Forelimb muscle (tissue), 1 donor: ENCODE measurements around the gene TMC8. TPM values are rescaled to one million over a fixed set of nuclear protein-coding genes. Genes with fewer than 3 reads are reported as not detected.
A peak's percentile ranks its signal among the peaks of the same experiment; 100 is the strongest.

Source experiments
- DNase-seq: peaks from one replicate; pipeline ENCODE4 v3.0.0-alpha.2; 2013; ENCODE audit warnings: low read depth
- polyA plus RNA-seq: library from polyadenylated mRNA; unstranded; fragments of 120-200 nt; gene quantifications from one replicate; pipeline ENCODE4 v1.2.1, GENCODE V29; 2013; ENCODE audit not compliant: insufficient read length

TMC8 gene
- polyA plus RNA-seq, 1 donor, result 3.3 TPM

DNA sequence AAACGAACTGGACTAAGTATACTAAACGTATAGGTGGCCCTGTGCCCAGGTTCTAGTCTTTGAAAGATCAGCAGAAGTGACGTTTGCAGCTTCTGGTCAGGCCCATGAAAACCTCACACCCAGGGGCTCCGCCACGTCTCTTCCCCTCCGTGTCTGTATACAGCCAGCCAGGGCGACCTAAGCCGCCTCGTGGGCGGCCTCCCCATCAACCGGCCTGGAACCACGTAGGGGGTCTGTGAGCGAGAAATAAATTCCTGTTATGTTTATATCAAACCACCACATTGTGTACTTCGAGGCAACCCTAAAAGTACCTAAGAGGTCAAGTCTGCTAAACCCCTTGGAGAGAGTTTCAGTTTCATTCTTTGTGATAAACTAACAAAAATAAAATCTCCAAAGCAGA is 49.5 kb downstream of the TMC8 start:
- no peak for DNase-seq

DNA sequence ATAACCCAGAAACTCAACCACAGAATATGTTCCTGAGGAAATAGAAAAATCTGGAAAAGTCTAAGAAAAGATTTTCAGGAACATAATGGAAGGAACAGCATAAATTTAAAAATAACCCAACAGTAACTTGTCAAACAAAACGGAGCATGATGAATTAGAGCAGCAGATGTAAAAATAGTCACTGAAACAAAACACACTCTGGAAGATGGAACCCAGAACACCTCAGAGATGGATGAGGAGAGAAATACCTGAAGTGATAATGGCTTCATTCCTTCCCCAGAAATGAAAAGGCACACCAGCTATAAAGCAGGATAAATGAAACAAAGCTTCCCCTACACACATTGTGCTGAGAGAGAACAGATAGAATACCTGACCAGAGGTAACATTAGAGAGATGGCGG is 49.9 kb downstream of the TMC8 start:
- DNase-seq, result no peak

DNA sequence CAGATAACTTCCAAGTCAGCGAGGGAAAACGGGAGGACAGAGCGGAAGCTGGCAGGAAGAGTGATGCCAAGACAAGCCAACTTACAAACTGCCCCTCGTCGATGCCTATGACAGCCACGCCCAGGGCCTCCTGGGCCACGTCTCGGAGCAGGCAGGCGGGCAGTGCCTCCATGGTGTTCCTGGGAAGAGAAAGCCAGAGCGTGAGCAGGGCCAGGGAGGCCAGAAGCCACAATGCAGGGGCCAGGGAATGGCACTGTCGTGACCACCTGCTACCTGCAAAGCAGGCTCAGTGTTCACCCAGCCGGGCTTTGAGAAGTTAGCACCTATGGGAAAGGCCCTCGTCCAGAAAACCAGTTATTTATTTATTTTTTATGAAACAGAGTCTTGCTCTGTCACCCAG is 51.9 kb downstream of the TMC8 start:
- DNase-seq, result no peak

DNA sequence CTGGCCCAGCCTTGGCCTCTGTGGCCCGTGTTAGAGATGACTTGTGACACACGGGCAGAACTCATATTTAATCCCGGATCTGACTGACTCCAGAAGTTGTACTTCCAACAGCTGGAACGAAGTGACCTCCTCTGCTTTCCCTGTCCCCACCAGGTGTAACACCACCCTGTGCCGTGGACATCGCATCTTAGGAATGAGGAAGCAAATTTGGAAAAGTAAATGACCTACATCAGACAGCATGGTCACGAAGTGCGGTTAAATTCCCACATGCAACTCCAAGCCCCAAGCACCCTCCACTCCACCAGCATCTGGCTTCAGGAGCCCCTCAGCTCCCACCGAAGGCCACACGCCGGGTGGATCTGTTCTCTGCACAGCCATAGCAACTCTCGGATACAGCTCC is 53.3 kb downstream of the TMC8 start:
- DNase-seq, result no peak

DNA sequence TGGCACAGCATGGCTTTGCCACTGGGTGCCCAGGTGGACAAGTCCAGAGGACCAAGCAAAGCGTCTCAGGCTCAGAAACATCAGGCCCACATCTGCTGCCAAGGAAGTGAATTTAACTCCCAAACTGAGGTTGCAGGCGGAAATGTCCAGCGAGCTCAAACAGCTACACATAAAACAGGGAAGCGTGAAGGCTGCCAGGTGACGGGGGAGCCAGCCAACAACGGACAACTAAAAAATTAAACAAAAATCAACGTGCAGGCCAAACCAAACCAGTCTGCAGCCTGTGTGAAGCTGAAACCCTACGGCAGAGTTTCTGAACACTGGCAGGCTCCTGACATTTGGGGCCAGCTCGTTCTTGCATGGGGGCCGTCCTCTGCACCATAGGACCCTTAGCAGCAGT is 53.8 kb downstream of the TMC8 start:
- DNase-seq, result no peak

DNA sequence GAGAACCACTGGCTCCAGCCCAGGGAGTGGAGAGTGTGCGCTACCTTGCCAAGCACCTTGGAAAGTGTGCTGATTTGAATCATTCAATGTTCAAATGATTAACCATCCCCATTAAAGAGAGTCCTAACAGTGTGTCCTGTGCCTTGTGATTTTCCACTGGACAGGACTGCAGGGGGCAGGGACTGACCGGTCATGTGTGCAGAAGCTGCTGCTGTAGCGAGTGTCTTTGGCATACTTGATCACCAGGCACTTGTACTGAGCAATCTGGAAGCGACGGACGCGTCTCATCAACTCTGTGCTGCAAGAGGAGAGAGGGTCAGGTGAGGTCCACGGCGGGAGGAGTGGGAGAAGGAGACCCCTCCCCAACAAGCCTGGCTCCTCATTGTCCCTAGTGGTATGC is 54.3 kb downstream of the TMC8 start:
- DNase-seq, result no peak

DNA sequence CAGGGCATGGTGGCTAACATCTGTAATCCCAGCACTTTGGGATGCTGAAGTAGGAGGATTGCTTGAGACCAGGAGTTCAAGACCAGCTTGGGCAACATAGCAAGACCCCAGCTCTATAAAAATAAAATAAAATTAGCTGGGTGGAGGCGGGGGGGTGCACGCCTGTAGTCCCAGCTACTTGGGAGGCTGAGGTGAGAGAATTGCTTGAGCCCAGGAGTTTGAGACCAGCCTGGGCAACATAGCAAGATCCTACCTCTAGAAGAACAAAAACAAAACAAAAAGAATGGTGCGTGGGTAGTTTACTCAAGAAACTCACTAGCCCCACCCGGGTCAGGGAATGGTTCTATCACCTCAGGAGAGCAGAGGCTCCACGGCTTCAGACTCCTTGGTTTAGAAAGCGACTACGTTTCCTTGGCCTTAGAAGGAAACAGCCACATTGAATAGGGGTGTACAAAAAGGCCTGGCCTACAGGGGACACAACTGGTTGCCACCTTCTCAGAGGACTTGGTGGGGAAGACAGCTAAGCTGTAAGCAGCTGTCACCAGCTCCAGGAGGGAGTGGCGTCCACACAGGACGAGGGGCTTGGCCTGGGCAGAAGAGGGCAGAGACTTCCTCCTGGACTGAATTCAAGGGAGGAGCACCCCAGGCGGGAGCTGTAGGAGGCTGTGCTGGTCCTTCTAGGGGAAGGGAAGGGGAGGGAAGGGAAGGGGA is 55.6 kb downstream of the TMC8 start:
- DNase-seq, result no peak

DNA sequence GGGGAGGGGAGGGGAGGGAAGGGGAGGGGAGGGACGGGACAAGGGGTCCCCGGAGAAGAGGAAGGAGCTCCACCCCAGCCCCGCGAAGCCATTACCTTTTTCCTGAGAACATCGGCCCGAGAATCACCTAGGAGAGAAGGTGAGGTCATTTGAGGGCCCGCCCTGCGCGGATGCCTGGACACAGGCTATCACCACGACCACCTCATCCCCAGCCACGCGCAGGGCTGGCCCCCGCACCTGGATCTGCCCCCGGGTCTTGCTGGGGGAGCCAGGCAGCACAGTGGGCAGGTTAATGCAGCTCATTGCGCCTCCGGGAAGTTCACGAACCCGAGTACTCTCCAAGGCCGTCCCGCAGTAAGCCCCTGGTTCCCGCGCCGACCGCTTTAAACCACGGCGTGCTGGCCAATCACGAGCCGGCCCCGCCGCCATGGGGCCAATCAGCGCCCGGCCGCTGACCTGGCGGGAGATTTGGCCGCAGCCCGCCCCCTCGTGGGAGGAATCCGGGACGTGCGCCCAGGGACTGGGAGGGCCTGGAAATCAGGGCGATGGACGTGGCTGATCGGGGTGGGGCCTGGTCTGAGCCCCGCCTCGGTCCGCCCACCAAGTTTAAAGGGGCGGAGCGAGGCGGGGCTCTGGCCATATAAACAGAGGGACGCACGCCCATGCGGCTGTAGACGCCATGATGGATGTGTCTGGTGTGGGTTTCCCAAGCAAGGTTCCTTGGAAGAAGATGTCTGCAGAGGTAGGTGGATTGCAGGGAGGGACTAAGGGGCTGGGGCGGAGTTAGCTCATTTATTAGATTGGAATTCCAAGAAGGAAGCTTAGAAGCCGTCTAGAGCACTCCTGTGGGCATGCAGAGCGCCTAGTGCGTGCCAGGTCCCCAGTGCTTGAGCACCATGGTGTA is 56.4 kb downstream of the TMC8 start, which contains the start of the genes AFMID and TK1:
AFMID (plus strand) TSS at position 671 of the 904 bp plus-strand sequence; CDS start at position 680, 9 bp downstream.
TK1 (minus strand) TSS at position 361 of the 904 bp plus-strand sequence; CDS start at position 303, 58 bp downstream.
- DNase-seq, result peak; percentile 72

Other genes starting within 250 kb of the TMC8 start
- gene TNRC6C, start 172.1 kb upstream of the TMC8 start, polyA plus RNA-seq, result 9.6 TPM
- gene TMC6, start 2.0 kb upstream of the TMC8 start, polyA plus RNA-seq, result 25.1 TPM
- 1.1 TPM for gene C17orf99, start 15.6 kb downstream of the TMC8 start, polyA plus RNA-seq
- 105 TPM for gene SYNGR2, start 37.8 kb downstream of the TMC8 start, polyA plus RNA-seq
- 17.8 TPM for gene TK1, start 56.3 kb downstream of the TMC8 start, polyA plus RNA-seq
- 36.7 TPM for gene AFMID, start 56.6 kb downstream of the TMC8 start, polyA plus RNA-seq
- gene BIRC5, start 83.5 kb downstream of the TMC8 start, polyA plus RNA-seq, result 12.2 TPM
- gene TMEM235, start 100.9 kb downstream of the TMC8 start, polyA plus RNA-seq, result not detected
- 6.2 TPM for gene SOCS3, start 229.3 kb downstream of the TMC8 start, polyA plus RNA-seq
- gene PGS1, start 247.9 kb downstream of the TMC8 start, polyA plus RNA-seq, result 26.3 TPM